GM12873 (cell line): ENCODE measurements around the gene RNF125.

ENCODE experiments used
- TF ChIP-seq, protein P1 (sequence below): IDR thresholded peaks from 2 replicates; pipeline ENCODE4 v1.5.1; 2012; ENCODE audit warnings: low read depth, mild to moderate bottlenecking, moderate library complexity, low read length, control low read depth; ENCODE audit not compliant: insufficient read depth; ENCODE audit errors: missing control alignments

The RNF125 gene

DNA sequence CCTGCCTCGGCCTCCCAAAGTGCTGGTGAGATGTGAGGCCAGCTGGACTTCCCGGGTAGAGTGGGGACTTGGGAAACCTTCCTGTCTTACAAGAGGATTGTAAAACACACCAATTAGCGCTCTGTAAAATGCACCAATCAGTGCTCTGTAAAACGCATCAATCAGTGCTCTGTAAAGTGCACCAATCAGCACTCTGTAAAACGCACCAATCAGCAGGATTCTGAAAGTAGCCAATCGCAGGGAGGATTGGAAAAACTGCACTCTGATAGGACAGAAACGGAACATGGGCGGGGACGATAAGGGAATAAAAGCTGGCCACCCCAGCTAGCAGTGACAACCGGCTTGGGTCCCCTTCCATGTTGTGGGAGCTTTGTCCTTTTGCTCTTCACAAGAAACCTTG lies 19.0 kb downstream of the RNF125 start:
- TF ChIP-seq, protein P1, sequence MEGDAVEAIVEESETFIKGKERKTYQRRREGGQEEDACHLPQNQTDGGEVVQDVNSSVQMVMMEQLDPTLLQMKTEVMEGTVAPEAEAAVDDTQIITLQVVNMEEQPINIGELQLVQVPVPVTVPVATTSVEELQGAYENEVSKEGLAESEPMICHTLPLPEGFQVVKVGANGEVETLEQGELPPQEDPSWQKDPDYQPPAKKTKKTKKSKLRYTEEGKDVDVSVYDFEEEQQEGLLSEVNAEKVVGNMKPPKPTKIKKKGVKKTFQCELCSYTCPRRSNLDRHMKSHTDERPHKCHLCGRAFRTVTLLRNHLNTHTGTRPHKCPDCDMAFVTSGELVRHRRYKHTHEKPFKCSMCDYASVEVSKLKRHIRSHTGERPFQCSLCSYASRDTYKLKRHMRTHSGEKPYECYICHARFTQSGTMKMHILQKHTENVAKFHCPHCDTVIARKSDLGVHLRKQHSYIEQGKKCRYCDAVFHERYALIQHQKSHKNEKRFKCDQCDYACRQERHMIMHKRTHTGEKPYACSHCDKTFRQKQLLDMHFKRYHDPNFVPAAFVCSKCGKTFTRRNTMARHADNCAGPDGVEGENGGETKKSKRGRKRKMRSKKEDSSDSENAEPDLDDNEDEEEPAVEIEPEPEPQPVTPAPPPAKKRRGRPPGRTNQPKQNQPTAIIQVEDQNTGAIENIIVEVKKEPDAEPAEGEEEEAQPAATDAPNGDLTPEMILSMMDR: no peak

DNA sequence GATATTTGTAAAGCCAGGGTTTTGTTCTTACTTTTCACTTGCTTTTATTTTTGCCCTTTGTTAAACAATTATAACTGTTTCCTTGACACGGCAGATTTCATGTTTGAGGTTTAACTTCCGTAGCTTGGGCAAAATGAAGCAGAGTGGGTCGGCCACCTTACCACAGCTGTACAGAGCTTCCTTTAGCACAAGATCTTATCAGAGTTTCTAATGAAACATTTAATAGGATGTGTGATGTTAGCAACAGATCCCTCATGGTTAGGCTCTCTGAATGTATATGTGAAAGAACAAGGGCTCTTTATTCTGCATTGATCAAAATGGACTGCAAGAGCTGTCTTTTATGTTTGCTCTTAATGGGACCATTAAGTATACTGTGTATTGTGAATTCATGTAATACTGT lies 22.3 kb downstream of the RNF125 start:
- TF ChIP-seq, protein P1: no peak

DNA sequence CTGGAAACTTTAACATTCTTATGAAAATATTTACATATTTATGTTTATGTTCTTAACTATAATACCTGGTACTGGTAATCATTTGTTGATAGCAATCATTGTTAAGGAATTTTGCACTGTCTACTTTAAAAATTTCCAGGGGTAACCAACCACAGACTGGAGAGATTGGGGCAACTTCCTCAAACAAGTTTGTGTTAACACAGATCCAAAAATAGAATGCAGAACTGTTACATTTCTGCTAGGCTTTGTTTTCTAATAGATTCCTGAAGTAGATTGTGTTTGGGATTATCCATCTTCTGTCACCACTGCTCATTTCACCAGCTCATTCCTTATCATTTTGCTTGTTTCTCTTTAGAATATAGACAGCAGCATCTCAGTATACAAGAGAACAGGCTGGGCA lies 23.7 kb downstream of the RNF125 start:
- TF ChIP-seq, protein P1: no peak

DNA sequence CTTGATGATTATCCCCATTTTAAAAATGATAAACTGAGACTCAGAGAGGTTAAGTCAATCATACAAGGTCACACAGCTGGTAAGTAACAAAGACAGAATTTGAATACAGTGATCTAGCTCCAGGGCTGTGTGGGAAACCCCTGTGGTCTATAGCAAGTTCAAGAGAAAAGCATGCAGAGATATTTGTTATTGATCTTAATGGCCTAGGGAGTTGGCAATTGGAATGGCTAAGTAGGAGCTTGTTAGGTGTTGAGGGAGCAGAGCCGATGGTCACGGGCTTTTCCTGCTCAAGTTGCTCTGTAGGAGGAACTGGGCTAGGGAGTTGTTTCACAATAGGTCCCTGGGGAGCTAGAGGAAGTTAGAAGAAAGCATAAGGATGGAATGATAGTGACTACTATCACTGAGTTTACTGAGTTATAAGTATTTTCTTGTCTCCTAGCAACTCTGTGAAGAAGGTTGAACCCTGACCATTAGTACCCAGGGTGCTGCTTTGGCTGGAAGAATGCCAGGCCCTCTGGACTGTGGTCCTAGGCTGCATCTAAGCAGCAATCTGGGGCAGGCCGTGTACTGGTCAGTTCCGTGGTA lies 30.0 kb downstream of the RNF125 start:
- TF ChIP-seq, protein P1: no peak

DNA sequence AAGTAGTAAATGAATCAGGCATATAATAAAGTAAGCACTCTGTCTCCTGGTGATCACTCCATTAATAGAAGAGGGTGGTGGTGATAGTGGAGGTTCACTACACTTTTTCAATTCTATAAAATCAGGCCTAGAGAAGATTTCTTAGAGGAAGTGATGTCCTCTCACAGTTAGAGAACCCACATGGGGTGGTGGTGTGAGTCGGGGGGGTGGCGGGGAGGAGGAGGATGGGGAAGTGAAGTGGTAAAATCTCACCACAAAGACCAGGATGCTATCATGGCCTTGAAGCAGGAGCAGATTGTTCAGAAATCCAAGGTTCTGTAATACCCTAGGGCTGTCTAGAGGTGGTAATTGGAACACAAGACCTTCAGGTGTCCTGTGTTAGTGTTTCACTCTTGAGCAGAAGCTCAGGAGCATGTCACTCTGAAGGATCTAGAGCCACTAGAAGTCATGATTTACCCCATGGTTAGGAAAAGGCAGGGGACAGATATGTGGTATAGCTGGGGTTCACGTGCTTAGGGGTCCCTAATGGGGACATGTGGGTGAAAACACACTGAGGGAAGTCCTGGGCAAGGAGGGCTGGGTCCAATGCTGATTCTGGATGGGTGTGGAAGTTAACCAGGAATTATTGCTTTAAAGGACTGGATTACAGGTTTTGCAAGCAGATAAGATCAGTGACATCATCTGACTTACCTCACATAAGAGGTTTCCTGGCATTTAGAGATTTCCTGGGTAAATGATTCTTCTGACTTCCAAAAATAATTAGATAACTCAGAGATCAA lies 31.0 kb downstream of the RNF125 start:
- TF ChIP-seq, protein P1: no peak

DNA sequence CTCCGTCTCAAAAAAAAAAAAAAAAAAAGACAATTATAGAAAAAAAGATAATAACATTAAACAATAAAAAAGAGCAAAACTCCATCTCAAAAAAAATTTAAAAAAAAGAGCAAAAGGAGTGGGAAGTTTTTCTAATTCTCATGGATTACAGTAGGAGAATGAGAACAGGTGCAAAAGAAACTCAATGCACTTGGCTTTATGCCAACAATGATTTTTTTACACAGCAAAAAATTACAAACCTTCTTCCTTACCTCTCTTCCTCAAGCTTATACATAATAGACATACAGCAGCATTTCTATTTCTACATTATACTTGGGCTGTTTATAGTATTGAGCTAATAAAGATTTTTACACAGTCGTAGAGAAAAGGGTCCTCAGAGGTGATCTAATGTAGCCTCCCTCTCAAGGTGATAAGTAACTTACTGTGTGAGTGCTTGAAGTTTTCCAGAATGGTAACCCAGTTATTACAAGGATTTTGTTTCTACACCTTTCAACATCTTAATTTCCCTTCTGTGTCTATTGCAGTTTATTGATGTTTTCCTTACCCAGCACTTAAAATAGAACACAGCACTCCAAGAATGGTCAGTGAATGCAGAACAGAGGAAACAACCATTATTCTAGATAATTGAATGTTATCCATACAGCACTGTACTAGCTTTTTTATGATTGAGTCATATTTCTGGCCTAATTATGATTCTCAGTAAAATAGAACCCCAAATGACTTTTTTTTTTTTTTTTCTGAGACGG lies 38.2 kb downstream of the RNF125 start:
- TF ChIP-seq, protein P1: no peak

DNA sequence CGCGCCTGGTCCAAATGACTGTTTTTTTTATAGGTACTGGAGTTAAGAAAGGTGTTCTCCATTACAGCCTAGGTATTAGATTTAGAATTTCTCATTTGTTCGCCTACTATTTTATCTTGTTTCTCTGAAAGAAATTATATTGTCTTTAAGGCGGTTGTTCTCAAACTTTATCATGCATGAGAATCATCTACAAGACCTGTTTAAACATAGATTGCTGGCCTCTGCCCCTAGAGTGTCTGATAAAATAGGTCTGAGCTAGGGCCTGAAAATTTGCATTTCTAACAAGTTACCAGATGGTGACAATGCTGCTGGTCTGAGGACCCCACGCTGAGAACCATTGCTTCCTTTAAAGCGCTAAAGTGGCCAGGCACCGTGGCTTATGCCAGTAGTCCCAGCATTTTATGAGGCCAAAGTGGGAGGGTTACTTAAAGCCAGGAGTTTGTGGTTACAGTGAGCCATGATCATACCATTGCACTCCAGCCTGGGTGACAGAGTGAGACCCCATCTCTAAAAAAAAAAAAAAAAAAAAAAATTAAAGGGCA lies 39.1 kb downstream of the RNF125 start:
- TF ChIP-seq, protein P1: no peak
